Upper lobe of right lung (tissue), 1 donor: ENCODE data around the gene TMEM156. TPM values are rescaled to one million over a fixed set of nuclear protein-coding genes. Genes with fewer than 3 reads are reported as not detected.

Experiments used
- ATAC-seq: fragments of 200-7000 bp; cut with Tn5 transposase; one replicate; pipeline ENCODE4 v1.9.1; 2020; ENCODE audit warnings: mild to moderate bottlenecking, moderate library complexity
- DNase-seq: peaks from one replicate; pipeline ENCODE4 v3.0.0-alpha.2; 2020
- H3K27ac ChIP-seq: fragments of 200-600 bp; one replicate; pipeline ENCODE4 v1.8.0; 2022
- H3K27me3 ChIP-seq: fragments of 200-600 bp; one replicate; pipeline ENCODE4 v1.8.0; 2022; ENCODE audit warnings: mild to moderate bottlenecking
- H3K36me3 ChIP-seq: fragments of 200-600 bp; one replicate; pipeline ENCODE4 v1.8.0; 2022
- H3K4me1 ChIP-seq: fragments of 200-600 bp; one replicate; pipeline ENCODE4 v1.8.0; 2022
- H3K4me3 ChIP-seq: fragments of 200-600 bp; one replicate; pipeline ENCODE4 v1.8.0; 2022; ENCODE audit warnings: mild to moderate bottlenecking
- H3K9me3 ChIP-seq: fragments of 200-600 bp; one replicate; pipeline ENCODE4 v1.8.0; 2022
- CTCF ChIP-seq: fragments of 200-600 bp; IDR thresholded peaks from one replicate; pipeline ENCODE4 v1.8.0; 2022; ENCODE audit warnings: antibody characterized with exemption
- intact Hi-C: fragments of 100-400 bp; cut with DNase I; formaldehyde crosslinking; loops from one replicate; pipeline ENCODE4 v1.11.0; 2022
- total RNA-seq: library from RNA; stranded (reverse); fragmentation: NEBNext Ultra II Directional; extraction: Animal tissue kit (Norgen Biotek cat#: 25700); gene quantifications from one replicate; pipeline ENCODE4 v1.2.1, GENCODE V29; 2021
- donor health status: DM: no; HTN: yes; CAD: no; lungs with severe emphysema.

TMEM156 gene
- total RNA-seq, 1 donor from 2014 or later: 1.2 TPM

DNA sequence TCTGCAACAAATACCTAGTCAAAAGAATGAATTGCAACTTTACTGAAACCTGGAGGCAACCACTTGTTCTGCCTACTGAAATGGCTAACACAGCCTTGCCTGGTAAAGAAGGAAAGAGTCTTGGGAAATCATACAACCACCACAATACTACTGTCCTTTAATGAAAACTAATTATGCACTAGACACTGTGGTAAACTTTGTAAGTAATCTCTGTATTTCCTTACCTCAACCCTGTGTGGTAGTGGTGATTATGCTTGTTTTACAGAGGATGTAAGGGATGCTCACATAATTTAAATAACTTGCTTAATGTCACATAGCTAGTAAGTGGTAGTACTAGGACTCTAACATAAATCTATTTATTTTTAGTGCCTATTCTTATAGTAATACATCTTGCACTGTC is 44.7 kb downstream of the TMEM156 start:
- Histone ChIP-seq H3K27me3 (no peaks in the 10 kb centered on the region), H3K4me3 (no peak overlapping the region), H3K4me1 (peaks cover 7% of the 10 kb centered on the region), H3K9me3 (no peaks in the 10 kb centered on the region), H3K27ac (no peak overlapping the region), H3K36me3 (no peaks in the 10 kb centered on the region)
- no peak for DNase-seq
- intact Hi-C loops: no loop called here
- no peak for ATAC-seq
- no peak for TF ChIP-seq CTCF

DNA sequence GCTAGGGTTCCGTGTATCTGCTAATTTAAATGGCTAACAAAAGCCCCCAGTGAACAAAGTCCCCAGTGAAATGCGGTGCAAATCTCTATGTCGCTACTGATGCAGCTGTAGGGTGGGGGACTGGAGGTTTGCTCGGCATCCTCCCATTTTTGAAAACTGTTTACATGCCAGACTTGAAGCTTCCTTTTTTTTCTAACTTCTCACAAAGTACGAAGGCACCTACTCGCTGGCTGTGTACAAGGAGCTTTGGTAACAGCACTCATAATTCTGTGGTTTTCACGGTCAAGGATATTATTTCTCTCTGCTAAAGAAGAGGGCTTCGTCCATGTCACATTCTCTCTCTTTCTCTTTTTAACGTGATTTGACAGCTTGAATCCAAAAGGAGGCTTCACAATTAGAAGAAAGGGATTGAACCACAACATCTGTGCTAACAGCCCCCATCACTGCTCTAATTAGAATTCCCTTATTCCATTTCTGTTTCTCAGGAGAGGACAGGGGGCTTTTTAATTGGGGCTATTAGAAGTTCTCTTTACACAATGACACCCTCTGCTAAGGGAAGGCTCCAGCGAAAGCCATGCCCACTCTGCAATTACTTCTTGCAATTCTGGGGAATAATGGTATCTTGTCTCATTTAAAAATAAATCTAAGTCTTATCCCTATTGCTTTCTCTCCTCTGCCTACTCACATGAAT is 46.7 kb downstream of the TMEM156 start:
- H3K4me3 ChIP-seq: no peak overlapping the region
- peaks cover 7% of the 10 kb centered on the region for H3K4me1 ChIP-seq
- no peak for TF ChIP-seq CTCF
- H3K27me3 ChIP-seq: no peaks in the 10 kb centered on the region
- no peak for ATAC-seq
- H3K36me3 ChIP-seq: no peaks in the 10 kb centered on the region
- H3K27ac ChIP-seq: no peak overlapping the region
- H3K9me3 ChIP-seq: no peaks in the 10 kb centered on the region
- intact Hi-C loops: no loop called here
- DNase-seq: no peak

GRCh38 chr4:38983787-38984598 is 48.2 kb downstream of the TMEM156 start:
- Histone ChIP-seq H3K4me3 (no peak overlapping the region), H3K9me3 (no peaks in the 10 kb centered on the region), H3K27me3 (no peaks in the 10 kb centered on the region), H3K27ac (no peak overlapping the region), H3K4me1 (peaks cover 7% of the 10 kb centered on the region), H3K36me3 (no peaks in the 10 kb centered on the region)
- ATAC-seq: no peak
- DNase-seq: no peak
- no peak for TF ChIP-seq CTCF
- intact Hi-C loops: no loop called here

GRCh38 chr4:38983291-38983690 is 48.9 kb downstream of the TMEM156 start:
- Histone ChIP-seq H3K4me3 (no peak overlapping the region), H3K9me3 (no peaks in the 10 kb centered on the region), H3K27me3 (no peaks in the 10 kb centered on the region), H3K36me3 (no peaks in the 10 kb centered on the region), H3K27ac (no peak overlapping the region), H3K4me1 (peaks cover 7% of the 10 kb centered on the region)
- ATAC-seq: no peak
- DNase-seq: no peak
- no peak for TF ChIP-seq CTCF
- intact Hi-C loops: no loop called here

- Histone ChIP-seq H3K27ac (no peak overlapping the region), H3K27me3 (no peaks in the 10 kb centered on the region), H3K36me3 (no peaks in the 10 kb centered on the region), H3K4me3 (no peak overlapping the region), H3K4me1 (peaks cover 7% of the 10 kb centered on the region), H3K9me3 (no peaks in the 10 kb centered on the region)
- intact Hi-C loops: no loop called here
- no peak for DNase-seq
- TF ChIP-seq CTCF: no peak
- no peak for ATAC-seq
These were observed 49.7 kb downstream of the TMEM156 start for GRCh38 chr4:38982361-38983095.
